NCI-H2171 treated with DMSO at 0.1 percent for 48 hours (cell line): ENCODE data around the gene IGFL4.

Experiments used
- DNase-seq: peaks from one replicate; lab custom pipeline; 2025; lab: John Stamatoyannopoulos, UW

IGFL4 gene

GRCh38 chr19:46063201-46063600 is 22.4 kb upstream of the IGFL4 start:
- DNase-seq = no peak

GRCh38 chr19:46060012-46060411 is 19.2 kb upstream of the IGFL4 start:
- DNase-seq = no peak

GRCh38 chr19:46058778-46059177 is 18.0 kb upstream of the IGFL4 start:
- DNase-seq = no peak

- no peak for DNase-seq
These were observed 15.7 kb upstream of the IGFL4 start for GRCh38 chr19:46056536-46056935.

- DNase-seq = peak; percentile 14
These were observed 12.1 kb upstream of the IGFL4 start for GRCh38 chr19:46052896-46053295.

GRCh38 chr19:46049597-46049996 is 8.8 kb upstream of the IGFL4 start:
- no peak for DNase-seq

- DNase-seq = no peak
These were observed 2.7 kb upstream of the IGFL4 start for GRCh38 chr19:46043519-46043918.

- no peak for DNase-seq
These were observed 1.6 kb upstream of the IGFL4 start for GRCh38 chr19:46042252-46042883.

DNA sequence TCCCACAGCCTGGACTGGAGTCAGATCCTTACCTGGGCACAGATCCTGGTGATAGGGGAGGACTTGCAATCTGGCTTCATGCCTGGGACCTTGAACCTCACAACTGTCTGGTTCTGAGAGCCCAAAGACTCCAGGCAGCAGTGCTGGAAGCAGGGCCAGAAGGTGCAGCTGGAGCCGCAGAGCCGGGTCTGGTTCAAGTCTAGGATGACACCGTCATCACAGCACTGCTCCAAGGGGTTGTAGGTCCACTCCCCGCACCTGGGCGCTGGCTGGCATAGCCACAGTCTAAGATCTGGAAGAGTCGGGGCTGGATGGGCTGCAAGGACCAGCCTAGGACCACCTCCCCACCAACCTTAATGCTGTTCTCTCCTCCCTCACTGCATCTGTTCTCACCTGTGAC is 677 bp downstream of the IGFL4 start:
- DNase-seq = no peak

GRCh38 chr19:46036744-46037128 is 4.1 kb downstream of the IGFL4 start:
- no peak for DNase-seq

DNA sequence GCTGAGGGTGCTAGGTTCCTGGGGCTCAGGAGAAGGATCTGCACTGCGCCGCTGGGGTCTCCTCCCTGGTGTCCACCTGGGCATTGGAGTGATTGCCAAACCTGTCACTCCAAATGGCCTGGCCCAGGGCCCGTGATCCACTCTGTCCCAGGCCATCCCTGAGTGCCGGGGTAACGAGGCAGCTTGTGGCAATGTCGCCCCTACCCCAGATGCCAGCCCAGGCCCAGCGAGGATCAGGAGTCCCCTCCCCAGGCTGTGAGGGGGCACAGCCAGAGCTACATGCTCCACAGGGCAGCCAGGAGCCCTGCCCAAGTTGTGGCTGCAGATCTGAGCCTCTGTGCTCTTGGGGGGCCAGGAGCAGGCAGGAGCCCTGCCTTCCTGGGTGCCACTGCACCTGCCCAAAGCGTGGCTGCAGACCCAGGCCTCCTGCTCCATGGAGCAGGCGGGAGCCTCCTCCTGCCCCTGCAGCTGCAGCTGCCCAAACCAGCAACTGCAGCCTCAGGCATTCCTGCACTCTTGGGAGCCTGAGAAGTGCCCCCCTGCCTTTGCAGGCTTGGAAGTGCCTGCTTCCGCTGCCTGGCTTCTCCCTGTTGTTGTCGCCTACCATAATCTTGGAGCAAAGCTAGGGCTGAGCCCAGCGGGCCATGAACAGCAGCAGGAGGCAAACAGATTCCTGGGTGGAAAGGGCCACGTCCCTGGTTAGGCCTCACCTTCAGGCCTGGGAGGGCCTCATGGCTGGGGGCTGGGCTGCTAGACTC is 4.6 kb downstream of the IGFL4 start:
- DNase-seq = no peak

DNA sequence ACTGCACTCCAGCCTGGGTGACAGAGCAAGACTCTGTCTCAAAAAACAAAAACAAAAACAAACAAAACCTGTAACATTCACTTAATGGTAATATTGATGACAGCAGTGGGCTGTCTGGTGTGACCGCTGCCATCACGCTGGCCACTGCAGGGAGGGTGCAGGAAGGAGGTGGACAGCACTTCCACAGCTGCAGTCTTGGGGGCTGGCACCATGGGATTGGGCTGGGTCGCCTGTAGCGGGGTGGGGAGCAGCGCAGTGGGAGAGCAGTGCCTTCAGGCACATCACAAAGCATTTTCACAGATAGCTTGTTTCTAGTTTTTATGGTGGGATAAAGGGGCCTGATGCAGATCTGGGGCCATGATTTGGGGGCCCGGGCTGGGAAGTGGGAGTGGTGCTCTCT is 5.3 kb downstream of the IGFL4 start:
- no peak for DNase-seq

GRCh38 chr19:46033401-46033800 is 7.4 kb downstream of the IGFL4 start:
- no peak for DNase-seq

DNA sequence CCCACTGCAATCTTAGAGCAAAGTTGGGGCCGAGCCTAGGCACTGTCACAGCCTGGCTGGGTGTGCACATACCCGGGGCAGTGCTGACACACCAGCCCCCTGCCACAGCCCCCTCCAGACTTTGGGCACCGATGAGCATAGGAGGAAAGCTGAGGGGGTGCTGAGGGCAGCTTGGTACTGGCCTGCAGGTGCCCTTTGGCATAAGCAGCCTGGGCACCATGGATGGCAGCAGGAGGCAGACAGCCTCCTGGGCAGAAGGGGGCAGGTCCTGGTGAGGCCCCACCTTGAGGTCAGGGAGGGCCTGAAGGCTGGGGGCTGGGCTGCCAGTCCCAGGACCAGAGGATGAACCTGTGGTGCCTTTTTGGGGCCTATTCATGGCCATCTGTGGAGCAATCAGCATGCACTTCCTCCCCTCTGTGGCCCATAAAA is 8.2 kb downstream of the IGFL4 start:
- DNase-seq = no peak

DNA sequence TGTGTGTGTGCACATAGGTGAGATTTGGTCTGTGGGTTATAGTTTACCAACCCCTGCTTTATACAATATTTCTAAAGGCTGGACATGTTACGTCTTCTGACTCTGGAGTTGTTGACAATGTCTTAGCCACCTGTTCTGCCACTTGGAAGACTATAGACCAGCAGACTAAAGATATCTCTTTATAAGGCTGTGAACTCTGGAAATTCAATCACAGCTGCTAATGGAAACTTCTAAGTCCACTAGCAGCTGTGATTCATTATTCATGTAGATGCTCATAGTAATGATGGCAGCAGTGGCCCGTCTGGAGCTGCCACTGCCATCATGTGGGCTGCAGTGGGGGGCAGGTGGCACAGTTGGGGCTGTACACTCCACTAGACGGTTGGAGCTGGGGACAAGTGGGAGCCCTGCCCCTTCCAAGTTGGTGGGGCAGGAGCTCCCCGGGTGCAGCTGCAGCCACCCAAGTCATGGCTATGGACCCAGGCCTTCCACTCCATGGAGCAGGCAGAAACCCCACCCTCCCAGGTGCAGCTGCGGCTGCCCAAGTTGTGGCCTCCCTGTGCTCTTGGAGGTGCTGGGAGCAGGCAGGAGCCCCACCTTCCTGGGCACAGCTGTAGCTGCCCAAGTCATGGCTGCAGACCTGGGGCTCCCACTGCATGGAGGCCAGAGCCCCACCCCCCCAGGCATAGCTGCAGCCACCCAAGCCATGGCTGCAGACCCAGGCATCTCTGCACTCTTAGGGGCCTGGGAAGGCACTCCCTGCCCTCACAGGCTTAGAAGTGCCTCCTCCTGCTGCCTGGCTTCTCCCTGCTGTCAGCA is 8.8 kb downstream of the IGFL4 start:
- DNase-seq = no peak

DNA sequence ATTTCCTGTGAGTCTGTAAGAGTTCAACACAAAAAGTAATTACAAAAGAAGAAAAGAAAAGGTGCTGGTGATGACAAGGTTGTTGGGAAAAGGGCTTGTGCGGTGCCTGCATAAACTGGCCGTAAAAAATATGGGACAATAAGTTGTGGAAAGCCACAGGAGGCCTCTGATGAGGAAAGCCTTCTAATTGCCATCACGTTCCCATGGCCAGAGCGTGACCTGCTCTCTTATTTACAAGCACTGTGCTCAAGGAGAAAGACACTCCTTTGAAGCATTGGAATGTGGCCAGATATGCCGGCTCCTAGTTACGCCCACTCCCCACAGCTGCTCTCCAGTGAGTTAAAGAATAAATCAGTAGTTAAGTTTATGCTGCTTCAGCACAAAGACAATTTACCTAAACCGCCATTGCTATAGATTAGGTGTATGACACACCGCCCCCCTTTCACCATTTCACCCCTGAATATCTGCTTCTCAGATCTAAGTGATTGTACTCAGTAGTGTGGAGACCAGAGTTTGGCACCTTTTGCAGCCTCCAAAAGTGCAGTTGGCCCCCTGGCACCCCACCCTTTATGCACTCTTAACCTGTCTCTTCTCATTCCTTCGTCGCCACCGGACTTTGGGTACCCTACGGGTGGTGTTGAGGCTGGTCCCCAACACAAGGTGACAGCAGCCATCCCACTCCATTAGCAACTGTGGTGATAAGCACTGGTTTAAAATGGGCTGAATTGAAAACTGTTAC is 9.8 kb downstream of the IGFL4 start:
- DNase-seq = no peak

DNA sequence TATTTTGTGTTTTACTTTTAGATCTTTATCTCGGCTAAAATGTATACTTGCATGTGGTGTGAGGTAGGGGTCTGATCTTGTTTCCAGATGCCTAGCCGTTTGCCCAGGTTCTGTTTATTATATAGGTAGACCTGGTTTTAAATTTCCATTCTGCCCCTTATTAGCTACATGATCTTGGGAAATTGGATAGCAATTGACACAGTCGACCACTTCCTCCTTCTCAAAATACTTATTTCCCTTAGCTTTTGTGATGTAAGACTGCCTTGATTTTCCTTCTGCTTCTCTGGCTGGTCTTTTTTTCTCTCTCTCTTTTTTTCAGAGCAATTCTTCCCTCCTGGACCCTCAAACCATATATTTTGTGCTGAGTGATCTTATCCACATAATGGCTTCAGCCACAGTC is 15.0 kb downstream of the IGFL4 start:
- no peak for DNase-seq

GRCh38 chr19:46023311-46023779 is 17.5 kb downstream of the IGFL4 start:
- no peak for DNase-seq

- DNase-seq = no peak
These were observed 18.1 kb downstream of the IGFL4 start, which contains the start of gene PGLYRP1 for GRCh38 chr19:46022431-46023310. TSS of gene PGLYRP1 (minus strand) at chr19:46023053. CDS start at chr19:46023021, 32 bp downstream.

- no peak for DNase-seq
These were observed 18.8 kb downstream of the IGFL4 start for GRCh38 chr19:46022061-46022430.

GRCh38 chr19:46021531-46022041 is 19.2 kb downstream of the IGFL4 start:
- no peak for DNase-seq
